CD4-positive, alpha-beta T cell treated with Interleukin-17A for 1 hour (primary cell): ENCODE measurements around the gene FBXL19.

Experiments
- DNase-seq: peaks from one replicate; pipeline ENCODE4 v3.0.0-alpha.2; 2020

FBXL19 gene

GRCh38 chr16:30992276-30992780 is 69.0 kb downstream of the FBXL19 start:
- no peak for DNase-seq

GRCh38 chr16:30992931-30993816 is 69.8 kb downstream of the FBXL19 start:
- no peak for DNase-seq

GRCh38 chr16:30995927-30996323 is 72.6 kb downstream of the FBXL19 start:
- DNase-seq, result no peak

- no peak for DNase-seq
Measured at GRCh38 chr16:30996324-30996984, 73.1 kb downstream of the FBXL19 start.

GRCh38 chr16:30996985-30997724 is 73.8 kb downstream of the FBXL19 start:
- DNase-seq, result peak; percentile 86

GRCh38 chr16:30997725-30998711 is 74.6 kb downstream of the FBXL19 start:
- no peak for DNase-seq
